ENCODE data around the gene PIEZO1. TPM values are rescaled to one million over a fixed set of nuclear protein-coding genes. Genes with fewer than 3 reads are reported as not detected.

Gene PIEZO1
- total and polyA plus RNA-seq, 10 of the 15 experiments (the other 5 are each of a cell fraction or from before 2014, with no cell fraction given): 1.3 to 169 (median 33.4) TPM

DNA sequence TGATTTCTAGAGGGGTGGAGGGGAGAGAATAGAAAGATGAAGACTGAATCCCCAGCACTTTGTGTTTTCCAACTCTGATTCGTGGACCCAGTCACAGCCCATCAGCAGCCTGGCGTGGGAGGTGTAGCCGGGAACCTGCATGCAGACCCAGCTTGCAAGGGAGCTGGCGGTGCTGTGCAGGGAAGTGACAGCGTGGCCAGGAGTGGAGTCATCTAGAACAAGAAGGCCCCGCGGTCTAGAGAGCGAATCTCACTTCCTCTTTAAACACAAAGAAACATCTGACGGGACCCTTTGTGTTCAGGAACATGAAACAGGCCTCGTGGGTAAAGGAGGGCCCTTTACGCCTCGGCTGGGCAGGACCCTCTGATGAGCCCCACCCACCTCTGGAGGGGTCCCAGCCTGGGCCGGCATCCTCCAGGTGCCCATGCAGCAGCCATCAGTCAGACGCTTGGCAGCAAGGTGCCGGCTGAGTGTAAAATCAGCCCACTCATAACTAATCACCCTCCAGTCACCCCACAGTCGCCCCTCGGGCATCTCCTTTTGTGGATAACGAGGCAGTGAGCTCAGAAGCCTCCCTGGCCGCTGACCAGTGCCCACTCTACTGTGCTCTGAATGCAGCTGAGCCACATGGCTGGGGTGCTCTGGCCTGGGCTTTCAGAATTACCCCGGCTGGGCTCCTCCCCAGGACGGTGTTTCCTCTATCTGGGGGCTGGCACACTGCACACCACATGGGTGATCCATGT lies 103.1 kb downstream of the PIEZO1 start (continued):
- TF ChIP-seq ATF3 (IDR thresholded peaks at IDR 0.05; ENCODE audit: borderline replicate concordance, extremely low read depth, low read depth, low read length) (no peak), SPI1 (IDR thresholded peaks at IDR 0.05; ENCODE audit: borderline replicate concordance, insufficient read depth, low read depth, low read length) (peak; percentile 100), NBN (IDR thresholded peaks at IDR 0.05) (peak; percentile 87; the same call in 1 of the 2 replicates), EP300 (IDR thresholded peaks at IDR 0.05; ENCODE audit: borderline replicate concordance in 1 of 2, control insufficient read depth in 1 of 2, low read depth in 2 of 2, low read length in 2 of 2) (peak; percentile 89 to 95; a peak in 3 of 4 replicates), KLF5 (IDR thresholded peaks at IDR 0.05; ENCODE audit: partially characterized antibody) (no peak), ZBED1 (IDR thresholded peaks at IDR 0.05; ENCODE audit: borderline replicate concordance) (no peak; the same call in 1 of the 2 replicates), REST (IDR thresholded peaks at IDR 0.05; ENCODE audit: low read depth, low read length) (peak; percentile 29; the same call in 1 of the 2 replicates), BRCA1 (IDR thresholded peaks at IDR 0.05; ENCODE audit: low read depth, low read length) (no peak), NFYB (IDR thresholded peaks at IDR 0.05; ENCODE audit: insufficient read depth, low read depth, low read length) (no peak), FOXK2 (IDR thresholded peaks at IDR 0.05) (peak; percentile 62), ZSCAN29 (IDR thresholded peaks at IDR 0.05) (no peak), ZNF274 (IDR thresholded peaks at IDR 0.05; ENCODE audit: insufficient read depth, insufficient read length) (no peak), FOS (IDR thresholded peaks at IDR 0.05; ENCODE audit: borderline replicate concordance, extremely low read depth, insufficient read length) (no peak), LARP7 (IDR thresholded peaks at IDR 0.05) (no peak), IKZF2 (IDR thresholded peaks at IDR 0.05) (peak; percentile 88 to 92)
- TF ChIP-seq, protein P1, sequence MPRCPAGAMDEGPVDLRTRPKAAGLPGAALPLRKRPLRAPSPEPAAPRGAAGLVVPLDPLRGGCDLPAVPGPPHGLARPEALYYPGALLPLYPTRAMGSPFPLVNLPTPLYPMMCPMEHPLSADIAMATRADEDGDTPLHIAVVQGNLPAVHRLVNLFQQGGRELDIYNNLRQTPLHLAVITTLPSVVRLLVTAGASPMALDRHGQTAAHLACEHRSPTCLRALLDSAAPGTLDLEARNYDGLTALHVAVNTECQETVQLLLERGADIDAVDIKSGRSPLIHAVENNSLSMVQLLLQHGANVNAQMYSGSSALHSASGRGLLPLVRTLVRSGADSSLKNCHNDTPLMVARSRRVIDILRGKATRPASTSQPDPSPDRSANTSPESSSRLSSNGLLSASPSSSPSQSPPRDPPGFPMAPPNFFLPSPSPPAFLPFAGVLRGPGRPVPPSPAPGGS (IDR thresholded peaks at IDR 0.05; ENCODE audit: borderline replicate concordance, insufficient read depth, low read depth, low read length, poor library complexity, severe bottlenecking): peak; percentile 52
- TF ChIP-seq, protein P2, sequence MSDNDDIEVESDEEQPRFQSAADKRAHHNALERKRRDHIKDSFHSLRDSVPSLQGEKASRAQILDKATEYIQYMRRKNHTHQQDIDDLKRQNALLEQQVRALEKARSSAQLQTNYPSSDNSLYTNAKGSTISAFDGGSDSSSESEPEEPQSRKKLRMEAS (IDR thresholded peaks at IDR 0.05; ENCODE audit: low read depth, low read length): peak; percentile 90
- TF ChIP-seq, protein P3, sequence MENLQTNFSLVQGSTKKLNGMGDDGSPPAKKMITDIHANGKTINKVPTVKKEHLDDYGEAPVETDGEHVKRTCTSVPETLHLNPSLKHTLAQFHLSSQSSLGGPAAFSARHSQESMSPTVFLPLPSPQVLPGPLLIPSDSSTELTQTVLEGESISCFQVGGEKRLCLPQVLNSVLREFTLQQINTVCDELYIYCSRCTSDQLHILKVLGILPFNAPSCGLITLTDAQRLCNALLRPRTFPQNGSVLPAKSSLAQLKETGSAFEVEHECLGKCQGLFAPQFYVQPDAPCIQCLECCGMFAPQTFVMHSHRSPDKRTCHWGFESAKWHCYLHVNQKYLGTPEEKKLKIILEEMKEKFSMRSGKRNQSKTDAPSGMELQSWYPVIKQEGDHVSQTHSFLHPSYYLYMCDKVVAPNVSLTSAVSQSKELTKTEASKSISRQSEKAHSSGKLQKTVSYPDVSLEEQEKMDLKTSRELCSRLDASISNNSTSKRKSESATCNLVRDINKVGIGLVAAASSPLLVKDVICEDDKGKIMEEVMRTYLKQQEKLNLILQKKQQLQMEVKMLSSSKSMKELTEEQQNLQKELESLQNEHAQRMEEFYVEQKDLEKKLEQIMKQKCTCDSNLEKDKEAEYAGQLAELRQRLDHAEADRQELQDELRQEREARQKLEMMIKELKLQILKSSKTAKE (IDR thresholded peaks at IDR 0.05; ENCODE audit: low read depth, poor library complexity, severe bottlenecking): peak; percentile 83
- TF ChIP-seq, protein P4, sequence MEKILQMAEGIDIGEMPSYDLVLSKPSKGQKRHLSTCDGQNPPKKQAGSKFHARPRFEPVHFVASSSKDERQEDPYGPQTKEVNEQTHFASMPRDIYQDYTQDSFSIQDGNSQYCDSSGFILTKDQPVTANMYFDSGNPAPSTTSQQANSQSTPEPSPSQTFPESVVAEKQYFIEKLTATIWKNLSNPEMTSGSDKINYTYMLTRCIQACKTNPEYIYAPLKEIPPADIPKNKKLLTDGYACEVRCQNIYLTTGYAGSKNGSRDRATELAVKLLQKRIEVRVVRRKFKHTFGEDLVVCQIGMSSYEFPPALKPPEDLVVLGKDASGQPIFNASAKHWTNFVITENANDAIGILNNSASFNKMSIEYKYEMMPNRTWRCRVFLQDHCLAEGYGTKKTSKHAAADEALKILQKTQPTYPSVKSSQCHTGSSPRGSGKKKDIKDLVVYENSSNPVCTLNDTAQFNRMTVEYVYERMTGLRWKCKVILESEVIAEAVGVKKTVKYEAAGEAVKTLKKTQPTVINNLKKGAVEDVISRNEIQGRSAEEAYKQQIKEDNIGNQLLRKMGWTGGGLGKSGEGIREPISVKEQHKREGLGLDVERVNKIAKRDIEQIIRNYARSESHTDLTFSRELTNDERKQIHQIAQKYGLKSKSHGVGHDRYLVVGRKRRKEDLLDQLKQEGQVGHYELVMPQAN (conservative IDR thresholded peaks at IDR 0.05): no peak; the same call in 1 of the 2 replicates

Measured in GM12878 (cell line).